ENCODE results near the gene HIF3A. TPM values are rescaled to one million over a fixed set of nuclear protein-coding genes. Genes with fewer than 3 reads are reported as not detected.

HIF3A gene
- total and polyA plus RNA-seq, 2 of the 8 experiments (the other 6 are each of a cell fraction or from before 2014, with no cell fraction given): 38.6 to 38.8 TPM

DNA sequence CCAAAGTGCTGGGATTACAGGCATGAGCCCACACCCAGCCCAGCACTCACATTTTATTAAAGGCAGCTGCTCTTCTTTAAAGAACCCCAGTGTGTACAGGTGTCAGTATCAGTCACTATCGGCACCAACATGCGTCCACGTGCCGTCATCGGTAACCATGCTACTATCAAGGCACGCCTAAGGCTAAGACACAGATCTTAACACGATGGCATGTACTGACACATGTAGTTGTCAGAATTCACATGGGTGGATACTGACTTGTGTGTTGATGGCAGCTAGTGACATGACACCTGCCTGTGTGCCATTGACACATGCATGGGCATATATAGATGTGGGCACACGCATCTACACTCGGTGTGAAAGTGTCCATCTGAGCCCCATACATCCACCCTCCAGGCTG lies 12.2 kb upstream of the HIF3A start (continued):
- no peak for TF ChIP-seq CHD7 (IDR thresholded peaks at IDR 0.05; ENCODE audit: insufficient replicate concordance, low read length)
- TF ChIP-seq SAP30 (IDR thresholded peaks at IDR 0.05; ENCODE audit: insufficient read depth, insufficient replicate concordance, low read length): no peak
- TF ChIP-seq RNF2 (IDR thresholded peaks at IDR 0.05; ENCODE audit: borderline replicate concordance, low read depth, low read length, missing control alignments, poor library complexity, severe bottlenecking): no peak
- no peak for TF ChIP-seq ATF3 (IDR thresholded peaks at IDR 0.05; ENCODE audit: insufficient read depth, low read depth, low read length)
- no peak for TF ChIP-seq ZNF274 (IDR thresholded peaks at IDR 0.05; ENCODE audit: borderline replicate concordance, extremely low read depth, low read length)
- no peak for TF ChIP-seq TBP (IDR thresholded peaks at IDR 0.05; ENCODE audit: low read depth, low read length)
- no peak for TF ChIP-seq KDM5A (IDR thresholded peaks at IDR 0.05; ENCODE audit: low read length)
- no peak for TF ChIP-seq EGR1 (IDR thresholded peaks at IDR 0.05; ENCODE audit: borderline replicate concordance, low read depth, low read length)
- TF ChIP-seq HDAC6 (IDR thresholded peaks at IDR 0.05; ENCODE audit: low read depth, low read length): no peak
- TF ChIP-seq GABPA (IDR thresholded peaks at IDR 0.05; ENCODE audit: borderline replicate concordance, insufficient read depth, low read length): no peak
- TF ChIP-seq GTF2F1 (IDR thresholded peaks at IDR 0.05; ENCODE audit: borderline replicate concordance, low read depth, low read length): no peak

Measured in H1 (cell line).